GM23338 (cell line): ENCODE data around the gene ZMAT3. TPM values are rescaled to one million over a fixed set of nuclear protein-coding genes. Genes with fewer than 3 reads are reported as not detected.

Experiments
- ATAC-seq: fragments of 200-7000 bp; cut with Tn5 transposase; 3 replicates; pipeline ENCODE4 v1.9.1; 2020
- DNase-seq: peaks from one replicate; pipeline ENCODE4 v3.0.0-alpha.2; 2015; ENCODE audit warnings: low spot score
- H2AFZ ChIP-seq: fragments of 200-600 bp; sonication (generic); 2 replicates; pipeline ENCODE4 v1.8.0; 2016; ENCODE audit warnings: antibody characterized with exemption, mild to moderate bottlenecking, moderate library complexity
- H3F3A ChIP-seq: fragments of 200-600 bp; sonication (generic); replicated peaks from 2 replicates; pipeline ENCODE4 v1.8.0; 2017; ENCODE audit warnings: antibody characterized with exemption, mixed run types, low read depth
- H3K27ac ChIP-seq: fragments of 200-600 bp; sonication (generic); 2 replicates; pipeline ENCODE4 v1.6.1; 2016; ENCODE audit warnings: low read depth
- H3K27me3 ChIP-seq: fragments of 200-600 bp; sonication (generic); 2 replicates; pipeline ENCODE4 v1.8.0; 2016; ENCODE audit warnings: mild to moderate bottlenecking, mixed run types, moderate library complexity; ENCODE audit not compliant: insufficient read depth
- H3K36me3 ChIP-seq: fragments of 200-600 bp; sonication (generic); 2 replicates; pipeline ENCODE4 v1.8.0; 2016; ENCODE audit warnings: mild to moderate bottlenecking; ENCODE audit not compliant: insufficient read depth
- H3K4me1 ChIP-seq: fragments of 200-600 bp; sonication (generic); 2 replicates; pipeline ENCODE4 v1.8.0; 2016; ENCODE audit warnings: mild to moderate bottlenecking, moderate library complexity; ENCODE audit not compliant: insufficient read depth
- H3K4me2 ChIP-seq: fragments of 200-600 bp; sonication (generic); 2 replicates; pipeline ENCODE4 v1.7.1; 2017; ENCODE audit warnings: mixed run types
- H3K4me3 ChIP-seq: fragments of 200-600 bp; sonication (generic); 2 replicates; pipeline ENCODE4 v1.6.1; 2016; ENCODE audit warnings: mixed run types
- H3K79me2 ChIP-seq: fragments of 200-600 bp; sonication (generic); replicated peaks from 2 replicates; pipeline ENCODE4 v1.8.0; 2017; ENCODE audit warnings: mild to moderate bottlenecking; ENCODE audit not compliant: insufficient read depth
- H3K9me2 ChIP-seq: fragments of 200-600 bp; sonication (generic); 2 replicates; pipeline ENCODE4 v1.8.0; 2017; ENCODE audit not compliant: insufficient read depth
- H4K20me1 ChIP-seq: fragments of 200-600 bp; sonication (generic); replicated peaks from 2 replicates; pipeline ENCODE4 v1.8.0; 2017; ENCODE audit warnings: mild to moderate bottlenecking; ENCODE audit not compliant: insufficient read depth
- H3K27ac Mint-ChIP-seq: 2 replicates; pipeline ENCODE4 v1.8.0; 2020; ENCODE audit warnings: inconsistent platforms, mild to moderate bottlenecking, moderate library complexity, mixed read lengths
- H3K27me3 Mint-ChIP-seq: 3 replicates; pipeline ENCODE4 v1.8.0; 2022; ENCODE audit warnings: low read depth, mild to moderate bottlenecking, moderate library complexity, mixed read lengths, inconsistent platforms; ENCODE audit not compliant: insufficient read depth, poor library complexity
- H3K36me3 Mint-ChIP-seq: 3 replicates; pipeline ENCODE4 v1.8.0; 2021; ENCODE audit warnings: low read depth, mild to moderate bottlenecking, inconsistent platforms, moderate library complexity, mixed read lengths
- H3K4me1 Mint-ChIP-seq: 3 replicates; pipeline ENCODE4 v1.8.0; 2020; ENCODE audit warnings: mild to moderate bottlenecking, inconsistent platforms, mixed read lengths
- H3K4me3 Mint-ChIP-seq: 3 replicates; pipeline ENCODE4 v1.8.0; 2021; ENCODE audit warnings: moderate library complexity, mild to moderate bottlenecking, inconsistent platforms, mixed read lengths
- H3K9me3 Mint-ChIP-seq: 3 replicates; pipeline ENCODE4 v1.8.0; 2020; ENCODE audit warnings: moderate library complexity, mild to moderate bottlenecking, inconsistent platforms, mixed read lengths
- CREB1 ChIP-seq: fragments of 250-450 bp; sonication (Bioruptor Pico); IDR thresholded peaks from 2 replicates; pipeline ENCODE4 v1.5.0; 2020; ENCODE audit warnings: low read depth, mild to moderate bottlenecking, moderate library complexity
- CTCF ChIP-seq, 2 experiments: fragments of 200-600 bp in 1 of 2; sonication (generic) in 1 of 2; conservative IDR thresholded peaks; 2 replicates each; pipeline versions ENCODE4 v1.5.1 to v1.6.1; 2016 to 2017; ENCODE audit warnings: antibody characterized with exemption in 2 of 2, low read depth in 2 of 2, mild to moderate bottlenecking in 2 of 2, moderate library complexity in 1 of 2
- EZH2phosphoT487 ChIP-seq: fragments of 200-600 bp; sonication (generic); IDR thresholded peaks from one replicate; pipeline ENCODE4 v1.8.1; 2018; ENCODE audit warnings: antibody characterized with exemption; ENCODE audit not compliant: unreplicated experiment
- JUNB ChIP-seq: IDR thresholded peaks from one replicate; pipeline ENCODE4 v1.6.1; 2016; ENCODE audit warnings: antibody characterized with exemption; ENCODE audit not compliant: unreplicated experiment
- NANOG ChIP-seq: IDR thresholded peaks from 2 replicates; pipeline ENCODE4 v1.6.1; 2016; ENCODE audit warnings: antibody characterized with exemption, borderline replicate concordance
- POLR2AphosphoS5 ChIP-seq: IDR thresholded peaks from 2 replicates; pipeline ENCODE4 v1.6.1; 2016; ENCODE audit warnings: antibody characterized with exemption, low read depth
- REST ChIP-seq: IDR thresholded peaks from one replicate; pipeline ENCODE4 v1.6.1; 2018; ENCODE audit warnings: antibody characterized with exemption; ENCODE audit not compliant: unreplicated experiment
- STAT1 ChIP-seq: IDR thresholded peaks from one replicate; pipeline ENCODE4 v1.6.1; 2016; ENCODE audit warnings: antibody characterized with exemption; ENCODE audit not compliant: unreplicated experiment
- ZNF114 ChIP-seq: fragments of 250-450 bp; sonication (Bioruptor Pico); IDR thresholded peaks from 2 replicates; pipeline ENCODE4 v1.5.0; 2020; ENCODE audit warnings: mild to moderate bottlenecking, moderate library complexity
- ZNF331 ChIP-seq: fragments of 250-450 bp; sonication (Bioruptor Pico); IDR thresholded peaks from 2 replicates; pipeline ENCODE4 v1.5.0; 2020; ENCODE audit warnings: low read depth, mild to moderate bottlenecking, moderate library complexity
- polyA plus RNA-seq: library from polyadenylated mRNA; unstranded; fragments of >200 nt; fragmentation: Nextera tagmentation; extraction: Ambion mirVana; gene quantifications from 2 replicates; pipeline ENCODE4 v1.2.1, GENCODE V29; 2016
- total RNA-seq: library from RNA; depleted of rRNA; stranded (reverse); fragments of >200 nt; shearing (Covaris generic); gene quantifications from 2 replicates; pipeline ENCODE4 v1.2.3, GENCODE V29; 2014

Gene ZMAT3
- total and polyA plus RNA-seq, 2 experiments from 2014 or later, result 10.0 to 17.3 TPM

- H3K4me2 ChIP-seq, result no peak overlapping the region
- H3K4me3 ChIP-seq, result no peak overlapping the region
- no peaks in the 10 kb centered on the region for H4K20me1 ChIP-seq
- Mint-ChIP-seq H3K27me3 (peaks cover 3% of the 10 kb centered on the region), H3K4me3 (no peak overlapping the region), H3K36me3 (peaks cover 31% of the 10 kb centered on the region), H3K4me1 (peaks cover 4% of the 10 kb centered on the region; the same call in 1 of the 3 replicates), H3K27ac (no peak overlapping the region), H3K9me3 (peaks cover 16% of the 10 kb centered on the region; the same call in 2 of the 3 replicates)
- no peak for DNase-seq
- no peak overlapping the region for H2AFZ ChIP-seq
- H3F3A ChIP-seq, result no peaks in the 10 kb centered on the region
- H3K27me3 ChIP-seq, result no peaks in the 10 kb centered on the region
- peaks cover 8% of the 10 kb centered on the region for H3K79me2 ChIP-seq
- TF ChIP-seq JUNB (no peak), REST (no peak), CTCF (conservative IDR thresholded peaks at IDR 0.05; ENCODE audit: low read depth in 2 of 2) (no peak), CREB1 (CRISPR knock-in tag) (no peak), NANOG (no peak)
- H3K4me1 ChIP-seq, result no peaks in the 10 kb centered on the region
- H3K36me3 ChIP-seq, result no peaks in the 10 kb centered on the region
- peaks cover 6% of the 10 kb centered on the region; the same call in 1 of the 2 replicates for H3K9me2 ChIP-seq
- no peak for ATAC-seq
- H3K27ac ChIP-seq, result no peak overlapping the region
Observed at GRCh38 chr3:179036626-179037300, 34.8 kb downstream of the ZMAT3 start.

- Histone ChIP-seq H3K4me3 (no peak overlapping the region), H3K79me2 (peaks cover 5% of the 10 kb centered on the region), H3K9me2 (peaks cover 6% of the 10 kb centered on the region; the same call in 1 of the 2 replicates), H3K27me3 (no peaks in the 10 kb centered on the region), H3K36me3 (no peaks in the 10 kb centered on the region; the same call in 1 of the 2 replicates), H4K20me1 (no peaks in the 10 kb centered on the region), H3F3A (no peaks in the 10 kb centered on the region), H2AFZ (no peak overlapping the region), H3K4me2 (no peak overlapping the region), H3K4me1 (no peaks in the 10 kb centered on the region), H3K27ac (no peak overlapping the region)
- TF ChIP-seq REST, result no peak
- no peak for TF ChIP-seq STAT1
- TF ChIP-seq ZNF331 (CRISPR knock-in tag), result no peak
- TF ChIP-seq ZNF114 (CRISPR knock-in tag), result no peak
- no peak for TF ChIP-seq CREB1 (CRISPR knock-in tag)
- TF ChIP-seq NANOG, result no peak
- no peak for TF ChIP-seq CTCF (conservative IDR thresholded peaks at IDR 0.05; ENCODE audit: low read depth in 2 of 2)
- no peak for TF ChIP-seq EZH2phosphoT487
- TF ChIP-seq POLR2AphosphoS5, result no peak
- H3K4me3 Mint-ChIP-seq, result no peak overlapping the region
- H3K36me3 Mint-ChIP-seq, result peaks cover 35% of the 10 kb centered on the region
- no peak for ATAC-seq
- no peak for DNase-seq
- H3K27me3 Mint-ChIP-seq, result peaks cover 3% of the 10 kb centered on the region
- H3K27ac Mint-ChIP-seq, result no peak overlapping the region
- peaks cover 20% of the 10 kb centered on the region for H3K9me3 Mint-ChIP-seq
- peaks cover 4% of the 10 kb centered on the region; the same call in 1 of the 3 replicates for H3K4me1 Mint-ChIP-seq
Observed at GRCh38 chr3:179036226-179036625, 35.4 kb downstream of the ZMAT3 start.
